ENCODE results near the gene LRFN3.

The LRFN3 gene

GRCh38 chr19:35991731-35992450 lies 55.7 kb downstream of the LRFN3 start:
- peaks cover 16% of the 10 kb centered on the region for H3K4me1 Mint-ChIP-seq (ENCODE audit: low read depth)
- no peak overlapping the region for H3K4me3 Mint-ChIP-seq
- no peaks in the 10 kb centered on the region for H3K9me3 Mint-ChIP-seq (ENCODE audit: low read depth)

DNA sequence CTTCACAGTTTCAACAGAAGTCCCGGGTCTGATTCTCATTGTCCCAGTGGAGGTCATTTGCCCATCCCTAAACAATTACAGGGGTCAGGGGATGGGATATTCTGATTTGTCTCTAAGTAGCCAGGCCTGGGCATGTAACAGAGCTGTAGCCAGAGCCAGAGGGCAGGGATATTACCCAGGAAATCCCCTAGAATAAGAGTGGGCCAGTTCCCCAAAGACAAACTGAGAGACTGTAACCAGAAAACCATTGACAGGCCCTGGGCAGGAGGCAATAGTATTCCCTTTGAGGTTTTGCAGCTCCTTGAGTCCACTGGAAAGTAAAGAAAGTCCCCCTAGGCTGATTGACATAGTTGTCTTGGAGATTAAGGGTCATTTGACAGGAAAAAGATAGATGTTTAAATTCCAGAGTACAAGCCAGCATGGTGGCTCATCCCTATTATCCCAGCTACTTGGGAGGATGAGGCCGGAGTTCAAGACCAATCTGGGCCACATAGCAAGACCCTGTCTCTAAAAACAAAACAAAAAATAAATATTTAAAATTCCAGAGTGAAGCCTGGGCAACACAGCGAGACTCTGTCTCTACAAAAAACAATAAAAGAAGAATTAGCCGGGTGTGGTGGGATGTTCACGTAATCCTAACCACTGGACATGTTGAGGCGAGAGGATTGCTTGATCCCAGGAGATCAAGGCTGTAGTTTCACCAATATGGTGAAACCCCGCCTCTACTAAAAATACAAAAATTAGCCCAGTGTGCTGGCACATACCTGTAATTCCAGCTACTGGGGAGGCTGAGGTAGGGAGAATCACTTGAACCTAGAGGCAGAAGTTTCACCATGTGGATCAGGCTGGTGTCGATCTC lies 57.0 kb downstream of the LRFN3 start:
- H3K36me3 Mint-ChIP-seq = peaks cover 2% of the 10 kb centered on the region
- H3K27me3 Mint-ChIP-seq = peaks cover 1% of the 10 kb centered on the region
- H3K9me3 Mint-ChIP-seq (ENCODE audit: low read depth) = no peaks in the 10 kb centered on the region
- peak overlapping the region; percentile 27 for H3K4me3 Mint-ChIP-seq
- no peak overlapping the region for H3K27ac Mint-ChIP-seq
- peaks cover 23% of the 10 kb centered on the region for H3K4me1 Mint-ChIP-seq (ENCODE audit: low read depth)

More at GRCh38 chr19:35991731-35992450, 55.7 kb downstream of the LRFN3 start:
- H3K27ac Mint-ChIP-seq = no peak overlapping the region
- peaks cover 2% of the 10 kb centered on the region for H3K27me3 Mint-ChIP-seq
- peaks cover 2% of the 10 kb centered on the region for H3K36me3 Mint-ChIP-seq

- H3K27ac Mint-ChIP-seq = peak overlapping the region; percentile 73
- no peaks in the 10 kb centered on the region for H3K27me3 Mint-ChIP-seq
- peaks cover 23% of the 10 kb centered on the region for H3K4me1 Mint-ChIP-seq (ENCODE audit: low read depth)
- H3K9me3 Mint-ChIP-seq (ENCODE audit: low read depth) = no peaks in the 10 kb centered on the region
- peak overlapping the region; percentile 73 for H3K4me3 Mint-ChIP-seq
- no peaks in the 10 kb centered on the region for H3K36me3 Mint-ChIP-seq
Measured at GRCh38 chr19:35993923-35994598, 57.9 kb downstream of the LRFN3 start.

Data from activated naive CD8-positive, alpha-beta T cell (primary cell).